ENCODE measurements around the gene AIF1L. TPM values are rescaled to one million over a fixed set of nuclear protein-coding genes. Genes with fewer than 3 reads are reported as not detected.

Gene AIF1L
- total RNA-seq, 2 experiments from 2014 or later, result not detected

DNA sequence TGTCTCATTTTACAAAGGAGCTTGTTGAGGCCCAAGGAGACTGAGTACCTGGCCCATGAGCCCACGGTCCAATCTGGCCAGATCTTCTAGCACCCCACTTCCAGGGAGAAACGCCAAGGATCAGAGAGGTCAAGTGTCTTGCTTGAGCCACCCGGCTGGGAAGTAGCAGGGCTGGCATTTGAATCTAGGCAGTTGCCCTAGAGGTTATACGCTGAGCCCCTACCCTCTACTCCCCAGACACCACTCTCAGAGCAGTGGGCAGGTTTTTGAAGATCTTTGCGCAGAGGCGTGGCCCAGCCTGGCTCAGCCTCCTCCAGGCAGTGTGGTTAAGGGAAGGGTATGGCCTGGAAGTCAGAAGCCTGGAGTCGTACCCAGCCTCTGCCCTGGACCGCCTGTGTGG, 23.3 kb downstream of the AIF1L start:
- Histone ChIP-seq H3K36me3 (ENCODE audit: insufficient read depth, low read length) (no peaks in the 10 kb centered on the region), H3K9me3 (ENCODE audit: control insufficient read depth in 1 of 2, insufficient read depth in 1 of 2, low read length in 2 of 2) (no peaks in the 10 kb centered on the region), H3K4me3 (ENCODE audit: low read length) (no peak overlapping the region), H3K27ac (ENCODE audit: low read depth in 1 of 2, low read length in 2 of 2) (no peak overlapping the region), H3K4me1 (ENCODE audit: insufficient read depth, low read length) (peaks cover 3% of the 10 kb centered on the region), H3K27me3 (ENCODE audit: control insufficient read depth in 1 of 2, insufficient read depth in 2 of 2, low read length in 2 of 2) (peaks cover 2 to 5% of the 10 kb centered on the region in 2 experiments)
- Mint-ChIP-seq H3K4me1 (ENCODE audit: low read depth) (peaks cover under 1% of the 10 kb centered on the region), H3K27me3 (peaks cover 7% of the 10 kb centered on the region), H3K4me3 (no peak overlapping the region), H3K27ac (no peak overlapping the region), H3K36me3 (ENCODE audit: low read depth) (no peaks in the 10 kb centered on the region), H3K9me3 (no peaks in the 10 kb centered on the region)
- intact Hi-C loops (cut with DNase I, micrococcal nuclease), result no loop called here
- TF ChIP-seq, protein P1, sequence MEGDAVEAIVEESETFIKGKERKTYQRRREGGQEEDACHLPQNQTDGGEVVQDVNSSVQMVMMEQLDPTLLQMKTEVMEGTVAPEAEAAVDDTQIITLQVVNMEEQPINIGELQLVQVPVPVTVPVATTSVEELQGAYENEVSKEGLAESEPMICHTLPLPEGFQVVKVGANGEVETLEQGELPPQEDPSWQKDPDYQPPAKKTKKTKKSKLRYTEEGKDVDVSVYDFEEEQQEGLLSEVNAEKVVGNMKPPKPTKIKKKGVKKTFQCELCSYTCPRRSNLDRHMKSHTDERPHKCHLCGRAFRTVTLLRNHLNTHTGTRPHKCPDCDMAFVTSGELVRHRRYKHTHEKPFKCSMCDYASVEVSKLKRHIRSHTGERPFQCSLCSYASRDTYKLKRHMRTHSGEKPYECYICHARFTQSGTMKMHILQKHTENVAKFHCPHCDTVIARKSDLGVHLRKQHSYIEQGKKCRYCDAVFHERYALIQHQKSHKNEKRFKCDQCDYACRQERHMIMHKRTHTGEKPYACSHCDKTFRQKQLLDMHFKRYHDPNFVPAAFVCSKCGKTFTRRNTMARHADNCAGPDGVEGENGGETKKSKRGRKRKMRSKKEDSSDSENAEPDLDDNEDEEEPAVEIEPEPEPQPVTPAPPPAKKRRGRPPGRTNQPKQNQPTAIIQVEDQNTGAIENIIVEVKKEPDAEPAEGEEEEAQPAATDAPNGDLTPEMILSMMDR (IDR thresholded peaks at IDR 0.05), result no peak
- DNase-seq (no peak), ATAC-seq (ENCODE audit: poor library complexity) (no peak)
- ChIA-PET CTCF (no interaction called here), POLR2A (no interaction called here)

DNA sequence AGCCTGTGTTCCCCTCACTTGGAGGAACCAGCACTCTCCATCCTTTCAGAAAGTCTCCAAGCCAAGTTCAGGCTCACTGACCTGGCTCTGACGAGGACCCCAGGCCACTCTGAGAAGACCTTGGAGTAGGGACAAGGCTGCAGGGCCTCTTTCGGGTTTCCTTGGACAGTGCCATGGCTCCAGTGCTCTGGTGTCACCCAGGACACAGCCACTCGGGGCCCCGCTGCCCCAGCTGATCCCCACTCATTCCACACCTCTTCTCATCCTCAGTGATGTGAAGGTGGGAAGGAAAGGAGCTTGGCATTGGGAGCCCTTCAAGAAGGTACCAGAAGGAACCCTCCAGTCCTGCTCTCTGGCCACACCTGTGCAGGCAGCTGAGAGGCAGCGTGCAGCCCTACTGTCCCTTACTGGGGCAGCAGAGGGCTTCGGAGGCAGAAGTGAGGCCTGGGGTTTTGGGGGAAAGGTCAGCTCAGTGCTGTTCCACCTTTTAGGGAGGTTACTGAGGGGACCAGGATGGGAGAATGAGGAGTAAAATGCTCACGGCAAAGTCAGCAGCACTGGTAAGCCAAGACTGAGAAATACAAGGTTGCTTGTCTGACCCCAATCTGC, 24.4 kb downstream of the AIF1L start:
- POLR2A ChIA-PET, result no interaction called here

DNA sequence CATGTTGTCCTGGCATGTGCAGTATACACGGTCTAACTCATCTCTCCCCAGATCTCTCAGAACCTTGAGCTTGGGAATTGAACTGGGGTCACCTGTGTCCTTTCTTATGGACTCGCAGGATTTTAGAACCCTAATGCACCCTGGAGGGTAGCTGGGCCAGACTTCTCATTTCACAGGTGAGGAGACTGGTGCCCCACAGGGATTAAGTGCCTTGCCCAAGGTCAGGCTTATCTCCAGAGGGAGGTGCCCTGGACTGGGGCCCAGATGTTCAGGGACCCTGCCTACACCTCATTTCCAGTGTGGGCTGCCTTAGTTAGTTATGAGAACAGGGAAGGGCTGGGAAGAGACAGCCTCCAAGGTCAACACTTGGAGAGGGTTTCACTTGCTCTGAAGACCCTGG, 25.0 kb downstream of the AIF1L start:
- H3K9me3 Mint-ChIP-seq, result no peaks in the 10 kb centered on the region
- ChIA-PET CTCF (no interaction called here), POLR2A (no interaction called here)
- TF ChIP-seq, protein P1 (IDR thresholded peaks at IDR 0.05), result no peak
- Histone ChIP-seq H3K36me3 (ENCODE audit: insufficient read depth, low read length) (no peaks in the 10 kb centered on the region), H3K4me1 (ENCODE audit: insufficient read depth, low read length) (peaks cover 16% of the 10 kb centered on the region), H3K9me3 (ENCODE audit: control insufficient read depth in 1 of 2, insufficient read depth in 1 of 2, low read length in 2 of 2) (no peaks in the 10 kb centered on the region), H3K27me3 (ENCODE audit: control insufficient read depth in 1 of 2, insufficient read depth in 2 of 2, low read length in 2 of 2) (peaks cover 2 to 5% of the 10 kb centered on the region in 2 experiments), H3K27ac (ENCODE audit: low read depth in 1 of 2, low read length in 2 of 2) (no peak overlapping the region), H3K4me3 (ENCODE audit: low read length) (no peak overlapping the region)
- no peak for ATAC-seq (ENCODE audit: poor library complexity)
- H3K27ac Mint-ChIP-seq, result no peak overlapping the region
- no peak overlapping the region for H3K4me3 Mint-ChIP-seq
- intact Hi-C loops (cut with DNase I, micrococcal nuclease), result loop anchor here in 1 of 2 experiments (5.0 to 10.0 kb wide), 4 partner anchors 427 to 1553 kb away; partner anchors contain the start of genes EXOSC2, FUBP3, GTF3C4 and TTF1
- peaks cover 7% of the 10 kb centered on the region for H3K27me3 Mint-ChIP-seq
- H3K4me1 Mint-ChIP-seq (ENCODE audit: low read depth), result peaks cover 18% of the 10 kb centered on the region
- no peak for DNase-seq
- peaks cover 15% of the 10 kb centered on the region for H3K36me3 Mint-ChIP-seq (ENCODE audit: low read depth)

More for the DNA sequence above, 24.4 kb downstream of the AIF1L start:
- Histone ChIP-seq H3K36me3 (ENCODE audit: insufficient read depth, low read length) (no peaks in the 10 kb centered on the region), H3K27ac (ENCODE audit: low read depth in 1 of 2, low read length in 2 of 2) (no peak overlapping the region), H3K27me3 (ENCODE audit: control insufficient read depth in 1 of 2, insufficient read depth in 2 of 2, low read length in 2 of 2) (peaks cover 2 to 5% of the 10 kb centered on the region in 2 experiments), H3K9me3 (ENCODE audit: control insufficient read depth in 1 of 2, insufficient read depth in 1 of 2, low read length in 2 of 2) (no peaks in the 10 kb centered on the region), H3K4me1 (ENCODE audit: insufficient read depth, low read length) (peaks cover 9% of the 10 kb centered on the region), H3K4me3 (ENCODE audit: low read length) (no peak overlapping the region)
- DNase-seq (no peak), ATAC-seq (ENCODE audit: poor library complexity) (no peak)
- H3K27me3 Mint-ChIP-seq, result peaks cover 7% of the 10 kb centered on the region
- no peak overlapping the region for H3K4me3 Mint-ChIP-seq
- no peak overlapping the region for H3K27ac Mint-ChIP-seq
- CTCF ChIA-PET, result no interaction called here
- intact Hi-C loops (cut with DNase I, micrococcal nuclease), result loop anchor here in 1 of 2 experiments (5.0 to 10.0 kb wide), 4 partner anchors 426 to 1554 kb away; partner anchors contain the start of genes EXOSC2, FUBP3, GTF3C4 and TTF1
- H3K9me3 Mint-ChIP-seq, result no peaks in the 10 kb centered on the region
- H3K4me1 Mint-ChIP-seq (ENCODE audit: low read depth), result peaks cover 11% of the 10 kb centered on the region
- TF ChIP-seq, protein P1 (IDR thresholded peaks at IDR 0.05), result no peak
- peaks cover 9% of the 10 kb centered on the region for H3K36me3 Mint-ChIP-seq (ENCODE audit: low read depth)

All from CD4-positive, alpha-beta T cell (primary cell).